HUES6 (cell line): ENCODE data around the gene ESPNL.
A peak's percentile ranks its signal among the peaks of the same experiment; 100 is the strongest.
"Not testable (repeated sequence)": the region's sequence is repeated elsewhere in the genome, so short reads cannot be mapped to it uniquely, and the experiment has no call there.

Experiments used
- H3K27ac ChIP-seq: 2 replicates; pipeline ENCODE4 v1.7.0; 2013; ENCODE audit warnings: low read depth, mild to moderate bottlenecking, low read length, inconsistent platforms
- H3K27me3 ChIP-seq: 2 replicates; pipeline ENCODE4 v1.6.1; 2013; ENCODE audit warnings: low read length; ENCODE audit not compliant: control insufficient read depth, insufficient read depth
- H3K36me3 ChIP-seq: 2 replicates; pipeline ENCODE4 v1.6.1; 2013; ENCODE audit warnings: low read length; ENCODE audit not compliant: control insufficient read depth, insufficient read depth
- H3K4me1 ChIP-seq: 2 replicates; pipeline ENCODE4 v1.6.1; 2013; ENCODE audit warnings: low read length; ENCODE audit not compliant: control insufficient read depth, insufficient read depth
- H3K4me3 ChIP-seq: 2 replicates; pipeline ENCODE4 v1.5.1; 2013; ENCODE audit warnings: low read depth, low read length
- H3K9ac ChIP-seq: one replicate; pipeline ENCODE4 v1.6.1; 2013; ENCODE audit warnings: mild to moderate bottlenecking, low read length
- H3K9me3 ChIP-seq: 2 replicates; pipeline ENCODE4 v1.6.1; 2013; ENCODE audit warnings: low read depth, low read length; ENCODE audit not compliant: control insufficient read depth, insufficient read depth

The ESPNL gene, protein sequence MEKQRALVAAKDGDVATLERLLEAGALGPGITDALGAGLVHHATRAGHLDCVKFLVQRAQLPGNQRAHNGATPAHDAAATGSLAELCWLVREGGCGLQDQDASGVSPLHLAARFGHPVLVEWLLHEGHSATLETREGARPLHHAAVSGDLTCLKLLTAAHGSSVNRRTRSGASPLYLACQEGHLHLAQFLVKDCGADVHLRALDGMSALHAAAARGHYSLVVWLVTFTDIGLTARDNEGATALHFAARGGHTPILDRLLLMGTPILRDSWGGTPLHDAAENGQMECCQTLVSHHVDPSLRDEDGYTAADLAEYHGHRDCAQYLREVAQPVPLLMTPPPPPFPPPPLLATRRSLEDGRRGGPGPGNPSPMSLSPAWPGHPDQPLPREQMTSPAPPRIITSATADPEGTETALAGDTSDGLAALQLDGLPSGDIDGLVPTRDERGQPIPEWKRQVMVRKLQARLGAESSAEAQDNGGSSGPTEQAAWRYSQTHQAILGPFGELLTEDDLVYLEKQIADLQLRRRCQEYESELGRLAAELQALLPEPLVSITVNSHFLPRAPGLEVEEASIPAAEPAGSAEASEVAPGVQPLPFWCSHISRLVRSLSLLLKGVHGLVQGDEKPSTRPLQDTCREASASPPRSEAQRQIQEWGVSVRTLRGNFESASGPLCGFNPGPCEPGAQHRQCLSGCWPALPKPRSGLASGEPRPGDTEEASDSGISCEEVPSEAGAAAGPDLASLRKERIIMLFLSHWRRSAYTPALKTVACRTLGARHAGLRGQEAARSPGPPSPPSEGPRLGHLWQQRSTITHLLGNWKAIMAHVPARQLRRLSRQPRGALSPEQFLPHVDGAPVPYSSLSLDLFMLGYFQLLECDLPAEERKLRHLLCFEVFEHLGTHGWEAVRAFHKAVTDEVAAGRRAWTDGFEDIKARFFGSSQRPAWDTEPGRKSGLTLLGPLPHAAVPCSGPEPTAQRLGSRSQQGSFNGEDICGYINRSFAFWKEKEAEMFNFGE

DNA sequence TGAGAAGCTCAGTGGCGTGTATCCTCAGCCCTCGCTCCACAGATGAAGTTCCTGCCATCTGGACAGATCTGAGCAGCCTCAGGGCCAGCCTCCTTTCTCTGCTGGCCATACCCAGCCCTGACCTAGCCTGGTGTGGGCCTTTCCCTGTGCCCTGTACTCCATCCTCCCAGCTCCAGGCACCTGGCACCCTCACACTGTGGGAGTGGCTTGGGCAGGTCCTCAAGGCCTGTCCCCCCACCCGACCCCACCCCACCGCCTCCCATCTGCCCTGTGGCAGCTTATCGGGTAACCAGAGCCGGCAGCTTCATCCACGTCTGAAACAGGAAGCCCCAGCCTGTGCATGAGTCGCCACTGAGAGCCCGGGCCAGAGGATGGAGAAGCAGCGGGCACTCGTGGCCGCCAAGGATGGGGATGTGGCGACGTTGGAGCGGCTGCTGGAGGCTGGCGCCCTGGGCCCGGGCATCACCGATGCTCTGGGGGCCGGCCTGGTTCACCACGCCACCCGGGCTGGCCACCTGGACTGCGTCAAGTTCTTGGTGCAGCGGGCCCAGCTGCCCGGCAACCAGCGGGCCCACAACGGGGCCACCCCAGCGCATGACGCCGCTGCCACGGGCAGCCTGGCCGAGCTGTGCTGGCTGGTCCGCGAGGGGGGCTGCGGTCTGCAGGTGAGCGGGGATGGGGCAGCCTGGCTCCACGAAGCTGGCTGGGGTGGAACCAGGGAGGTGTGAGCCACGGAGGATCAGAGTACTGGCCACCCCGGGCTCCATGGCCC lies at the start of gene ESPNL:
Gene ESPNL (plus strand): TSS at position 292 of the 772 bp plus-strand sequence. CDS start 80 bp downstream, at position 372.
- Histone ChIP-seq H3K36me3 (peaks cover 2% of the 10 kb centered on the region; the same call in 1 of the 2 replicates), H3K27ac (no peak within 1 kb of the TSS), H3K4me3 (no peak within 1 kb of the TSS), H3K27me3 (no peaks in the 10 kb centered on the region), H3K4me1 (peaks cover 21% of the 10 kb centered on the region), H3K9me3 (no peaks in the 10 kb centered on the region), H3K9ac (no peak within 1 kb of the TSS)

DNA sequence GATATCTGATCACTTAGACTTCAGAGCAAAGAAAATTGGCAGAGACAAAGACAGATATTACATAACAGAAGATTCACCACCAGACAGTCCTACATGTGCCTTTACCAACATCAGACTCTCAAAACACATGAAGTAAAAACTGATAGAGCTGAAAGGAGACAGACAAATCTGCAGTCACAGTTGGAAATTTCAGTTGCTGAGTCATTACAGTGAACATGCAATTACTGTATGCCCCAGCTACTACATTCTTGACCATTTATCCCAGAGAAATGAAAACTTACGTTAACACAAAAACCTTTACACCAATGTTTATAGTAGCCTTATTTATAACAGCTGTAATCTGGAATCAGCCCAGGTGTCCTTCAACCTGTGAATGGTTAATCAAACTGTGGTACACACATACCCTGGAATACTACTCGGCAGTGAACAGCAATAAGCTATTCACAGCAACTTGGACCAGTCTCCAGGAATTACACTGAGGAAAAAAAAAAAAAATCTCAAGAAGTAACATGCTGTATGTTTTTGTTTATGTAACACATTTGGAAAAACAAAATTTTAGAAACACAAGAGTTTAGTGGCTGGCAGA lies 46.9 kb upstream of the ESPNL start:
- Histone ChIP-seq H3K9me3 (0 out of 2 replicates have a peak, but pooled peaks cover 4% of the 10 kb centered on the region), H3K9ac (no peak overlapping the region), H3K36me3 (no peaks in the 10 kb centered on the region), H3K4me1 (no peaks in the 10 kb centered on the region), H3K27ac (no peak overlapping the region), H3K4me3 (no peak overlapping the region), H3K27me3 (no peaks in the 10 kb centered on the region)

DNA sequence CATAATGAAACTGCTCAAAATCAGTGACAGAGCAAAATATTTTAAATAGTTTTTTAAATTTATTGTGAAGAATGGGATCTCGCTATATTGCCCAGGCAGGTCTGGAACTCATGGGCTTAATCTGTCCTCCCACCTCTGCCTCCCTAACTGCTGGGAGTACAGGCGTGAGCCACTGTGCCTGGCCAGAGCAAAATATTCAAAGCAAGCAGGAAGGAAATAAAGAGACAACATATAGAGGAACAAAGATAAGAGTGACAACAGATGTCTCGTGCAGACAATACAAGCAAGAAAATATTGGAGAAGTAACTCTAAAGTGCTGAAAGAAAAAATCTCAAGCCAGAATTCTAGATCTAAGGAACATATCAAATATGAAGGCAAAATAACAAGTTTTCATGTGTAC lies 44.3 kb upstream of the ESPNL start:
- no peak overlapping the region for H3K9ac ChIP-seq
- H3K4me1 ChIP-seq, result 0 out of 2 replicates have a peak, but pooled peaks cover 6% of the 10 kb centered on the region
- no peak overlapping the region for H3K27ac ChIP-seq
- H3K27me3 ChIP-seq, result no peaks in the 10 kb centered on the region
- H3K4me3 ChIP-seq, result no peak overlapping the region
- no peaks in the 10 kb centered on the region for H3K9me3 ChIP-seq
- H3K36me3 ChIP-seq, result no peaks in the 10 kb centered on the region

DNA sequence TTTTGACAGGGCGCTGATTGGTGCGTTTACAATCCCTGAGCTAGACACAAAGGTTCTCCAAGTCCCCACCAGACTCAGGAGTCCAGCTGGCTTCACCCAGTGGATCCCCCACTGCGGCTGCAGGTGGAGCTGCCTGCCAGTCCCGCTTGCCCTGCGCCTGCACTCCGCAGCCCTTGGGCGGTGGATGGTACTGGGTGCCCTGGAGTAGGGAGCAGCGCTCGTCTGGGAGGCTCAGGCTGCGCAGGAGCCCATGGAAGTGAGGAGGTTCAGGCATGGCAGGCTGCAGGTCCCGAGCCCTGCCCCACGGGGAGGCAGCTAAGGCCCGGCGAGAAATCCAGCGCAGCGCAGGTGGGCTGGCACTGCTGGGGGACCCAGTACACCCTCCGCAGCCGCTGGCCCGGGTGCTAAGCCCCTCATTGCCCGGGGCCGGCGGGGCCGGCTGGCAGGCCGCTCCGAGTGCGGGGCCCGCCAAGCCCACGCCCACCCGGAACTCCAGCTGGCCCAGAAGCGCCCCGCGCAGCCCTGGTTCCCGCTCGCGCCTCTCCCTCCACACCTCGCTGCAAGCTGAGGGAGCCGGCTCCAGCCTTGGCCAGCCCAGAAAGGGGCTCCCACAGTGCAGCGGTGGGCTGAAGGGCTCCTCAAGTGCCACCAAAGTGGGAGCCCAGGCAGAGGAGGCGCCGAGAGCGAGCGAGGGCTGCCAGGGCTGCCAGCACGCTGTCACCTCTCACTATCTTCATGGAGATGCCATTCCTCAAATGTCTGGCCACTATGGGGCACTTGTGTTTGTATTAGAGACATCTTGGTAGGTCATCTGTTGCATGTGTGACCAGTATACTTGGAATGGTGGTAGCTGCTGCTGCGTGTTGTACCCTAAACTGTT lies 42.2 kb upstream of the ESPNL start:
- not testable (repeated sequence) for H3K4me1 ChIP-seq, H3K9me3 ChIP-seq, H3K27me3 ChIP-seq, H3K27ac ChIP-seq, H3K36me3 ChIP-seq, H3K9ac ChIP-seq, H3K4me3 ChIP-seq

DNA sequence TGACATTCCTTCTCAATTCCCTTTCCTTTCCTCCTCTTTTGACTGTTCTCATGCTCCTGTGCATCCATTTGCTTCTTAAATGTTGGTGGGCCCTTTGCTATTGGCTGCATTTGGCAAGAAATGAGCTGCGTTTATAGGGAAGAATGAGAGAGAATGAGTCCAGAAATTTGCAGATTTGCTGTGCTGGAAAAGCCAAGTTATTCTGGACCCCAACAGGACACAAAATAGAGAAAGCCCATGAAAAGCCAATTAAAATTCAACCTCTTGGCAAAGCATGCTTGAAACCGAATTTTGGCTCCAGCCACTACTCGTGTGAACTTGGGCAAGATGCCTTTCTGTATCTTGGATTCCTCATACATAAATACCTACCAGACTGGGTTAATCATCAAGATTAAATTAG lies 40.6 kb upstream of the ESPNL start:
- peak overlapping the region; percentile 96 for H3K4me3 ChIP-seq
- H3K4me1 ChIP-seq, result 0 out of 2 replicates have a peak, but pooled peaks cover 6% of the 10 kb centered on the region
- H3K9ac ChIP-seq, result no peak overlapping the region
- H3K27ac ChIP-seq, result no peak overlapping the region
- no peaks in the 10 kb centered on the region for H3K27me3 ChIP-seq
- no peaks in the 10 kb centered on the region for H3K9me3 ChIP-seq
- peaks cover 6% of the 10 kb centered on the region for H3K36me3 ChIP-seq

DNA sequence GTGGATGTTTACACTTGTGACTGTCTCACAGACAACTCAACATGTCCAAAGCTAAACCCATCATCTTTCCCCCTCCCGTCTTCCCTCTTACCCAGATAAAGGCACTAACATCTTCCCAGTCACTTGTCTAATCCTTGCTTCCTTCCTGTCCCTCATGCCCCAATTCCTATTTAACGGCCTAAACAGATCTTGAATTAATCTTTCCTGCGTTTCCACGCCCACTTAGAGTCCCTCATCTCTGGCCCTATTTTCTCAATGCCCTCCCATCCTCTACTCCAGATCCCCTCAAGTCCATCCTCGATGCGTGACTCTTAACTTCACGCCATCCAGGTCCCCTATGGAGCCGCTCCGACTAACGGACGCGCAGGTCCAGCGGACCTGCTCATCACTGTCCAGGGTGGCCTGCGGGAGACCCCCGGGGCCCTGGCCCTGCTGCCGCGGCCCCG lies 40.0 kb upstream of the ESPNL start:
- Histone ChIP-seq H3K4me1 (0 out of 2 replicates have a peak, but pooled peaks cover 6% of the 10 kb centered on the region), H3K27ac (peak overlapping the region; percentile 71), H3K27me3 (no peaks in the 10 kb centered on the region), H3K9ac (peak overlapping the region; percentile 90), H3K36me3 (peaks cover 12% of the 10 kb centered on the region), H3K4me3 (peak overlapping the region; percentile 96), H3K9me3 (no peaks in the 10 kb centered on the region)

DNA sequence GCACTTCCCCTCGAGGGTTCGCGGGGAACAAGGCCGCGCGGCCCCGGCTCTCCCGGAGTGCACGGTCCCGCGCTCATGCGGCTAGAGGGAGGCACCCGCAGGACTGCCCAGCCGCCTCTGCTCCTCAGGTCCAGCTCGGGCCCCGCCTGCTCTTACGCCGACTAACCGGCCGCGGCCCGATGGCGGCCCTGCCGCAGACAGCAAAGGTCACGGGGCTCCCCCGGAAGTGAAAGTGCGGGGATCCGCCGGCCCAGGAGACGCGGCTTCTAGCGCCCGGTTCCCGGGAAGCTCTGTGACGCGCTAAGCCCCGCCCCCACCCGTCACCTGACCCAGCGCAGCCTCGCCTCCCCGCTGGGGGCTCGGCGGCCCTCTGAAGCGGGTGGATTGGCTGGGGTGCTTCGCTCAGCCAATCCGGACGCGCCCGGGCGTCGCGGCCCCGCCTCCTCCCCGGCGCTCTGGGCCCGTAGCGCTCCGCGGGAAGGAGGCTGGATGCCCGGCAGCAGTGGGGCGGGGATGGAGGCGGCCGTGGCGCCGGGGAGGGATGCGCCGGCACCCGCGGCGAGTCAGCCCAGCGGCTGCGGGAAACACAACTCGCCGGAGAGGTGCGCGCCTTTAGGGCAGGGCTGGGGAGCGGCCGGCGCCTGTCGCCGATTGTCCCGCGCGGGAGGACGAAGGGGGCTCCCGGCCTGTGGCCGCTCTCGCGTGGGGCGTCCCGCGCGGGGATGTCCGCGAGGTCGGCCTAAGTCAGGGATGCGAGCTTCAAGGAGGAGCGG lies 39.4 kb upstream of the ESPNL start, which contains the start of gene SCLY:
Gene SCLY (plus strand): TSS at position 460 of the 773 bp plus-strand sequence. CDS start 54 bp downstream, at position 514.
- H3K9me3 ChIP-seq, result no peaks in the 10 kb centered on the region
- H3K27ac ChIP-seq, result peak within 1 kb of the TSS; percentile 76
- peaks cover 16% of the 10 kb centered on the region for H3K36me3 ChIP-seq
- peak within 1 kb of the TSS; percentile 96 for H3K4me3 ChIP-seq
- H3K9ac ChIP-seq, result peak within 1 kb of the TSS; percentile 90
- H3K4me1 ChIP-seq, result 0 out of 2 replicates have a peak, but pooled peaks cover 6% of the 10 kb centered on the region
- no peaks in the 10 kb centered on the region for H3K27me3 ChIP-seq

DNA sequence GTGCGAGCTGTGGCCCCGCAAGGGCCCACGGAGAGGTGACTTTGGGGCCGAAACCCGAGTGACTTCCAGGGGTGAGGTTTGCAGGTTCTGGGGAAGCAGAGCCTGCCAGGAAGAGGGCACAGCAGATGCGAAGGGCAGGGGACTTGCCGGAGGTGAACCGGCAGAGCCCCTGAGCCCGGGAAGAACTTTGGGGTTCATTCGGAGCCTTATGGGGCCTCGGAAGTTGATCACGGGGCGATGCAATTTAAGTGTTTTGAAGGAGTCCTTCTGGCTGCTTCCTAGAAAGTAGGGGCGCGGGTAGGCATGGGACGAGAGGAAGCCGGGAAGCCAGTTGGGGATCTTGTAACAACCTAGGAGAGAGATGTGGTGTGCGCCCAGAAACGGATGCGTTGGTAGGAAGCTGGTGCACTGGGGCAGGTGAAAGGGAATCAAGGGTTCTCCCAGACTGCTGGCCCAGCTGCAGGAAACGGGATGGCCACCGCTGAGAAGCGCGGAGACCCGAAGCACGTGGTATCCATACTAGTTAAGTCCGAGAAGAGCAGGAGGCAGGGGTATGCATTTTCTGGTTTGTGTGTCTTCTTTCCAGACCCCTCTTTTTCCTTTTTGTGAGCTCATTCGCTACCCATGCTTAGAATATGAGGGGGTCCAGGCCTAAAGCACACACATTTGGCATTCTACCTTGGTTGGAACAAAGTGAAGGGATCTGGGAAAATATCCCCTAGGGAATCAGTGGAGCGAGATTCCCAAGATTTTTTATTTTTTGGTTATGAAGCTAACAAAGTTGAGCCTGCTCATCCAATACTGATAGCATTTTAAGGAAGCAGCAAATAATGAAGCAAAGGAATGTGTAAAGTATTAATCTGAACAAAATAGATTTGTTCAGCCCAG lies 38.6 kb upstream of the ESPNL start:
- H3K27me3 ChIP-seq, result no peaks in the 10 kb centered on the region
- H3K27ac ChIP-seq, result peak overlapping the region; percentile 76; the same call in 1 of the 2 replicates
- H3K4me1 ChIP-seq, result 0 out of 2 replicates have a peak, but pooled peaks cover 6% of the 10 kb centered on the region
- peaks cover 25% of the 10 kb centered on the region for H3K36me3 ChIP-seq
- no peaks in the 10 kb centered on the region for H3K9me3 ChIP-seq
- peak overlapping the region; percentile 87 for H3K9ac ChIP-seq
- H3K4me3 ChIP-seq, result peak overlapping the region; percentile 96
